Calu3 (cell line): ENCODE data around the gene EARS2. TPM values are rescaled to one million over a fixed set of nuclear protein-coding genes. Genes with fewer than 3 reads are reported as not detected.
"Not testable (repeated sequence)": the region's sequence is repeated elsewhere in the genome, so short reads cannot be mapped to it uniquely, and the experiment has no call there.

Experiments used
- BruUV-seq: library from RNA; stranded (reverse); fragments of 400-500 nt; replicated peaks from 2 replicates; lab custom pipeline; 2021; lab: Mats Ljungman, UMichigan
- CTCF ChIA-PET: fragments of 300-600 bp; sonication (Branson Sonifier 250); formaldehyde crosslinking; loops from one replicate; lab custom pipeline; 2022; ENCODE audit warnings: antibody characterized with exemption; lab: Charles Lee
- DNase-seq: peaks from one replicate; pipeline ENCODE4 v3.0.0; 2022
- H3K27ac Mint-ChIP-seq: one replicate; pipeline ENCODE4 v1.8.0; 2022; ENCODE audit warnings: mixed read lengths; ENCODE audit not compliant: unreplicated experiment
- H3K27me3 Mint-ChIP-seq: one replicate; pipeline ENCODE4 v1.8.0; 2022; ENCODE audit warnings: mixed read lengths; ENCODE audit not compliant: unreplicated experiment
- H3K36me3 Mint-ChIP-seq: one replicate; pipeline ENCODE4 v1.8.0; 2022; ENCODE audit warnings: mild to moderate bottlenecking, moderate library complexity, mixed read lengths; ENCODE audit not compliant: insufficient read depth, unreplicated experiment
- H3K4me1 Mint-ChIP-seq: one replicate; pipeline ENCODE4 v1.8.0; 2022; ENCODE audit warnings: mild to moderate bottlenecking, low read depth, mixed read lengths; ENCODE audit not compliant: unreplicated experiment
- H3K4me3 Mint-ChIP-seq: one replicate; pipeline ENCODE4 v1.8.0; 2022; ENCODE audit warnings: mild to moderate bottlenecking, low read depth, moderate library complexity, mixed read lengths; ENCODE audit not compliant: unreplicated experiment
- H3K9me3 Mint-ChIP-seq: one replicate; pipeline ENCODE4 v1.8.0; 2022; ENCODE audit warnings: low read depth, mixed read lengths; ENCODE audit not compliant: unreplicated experiment
- intact Hi-C: fragments of 100-400 bp; cut with micrococcal nuclease; formaldehyde crosslinking; loops from one replicate; pipeline ENCODE4 v1.10.0; 2022; ENCODE audit not compliant: unreplicated experiment
- total RNA-seq: library from RNA; stranded (reverse); gene quantifications from 2 replicates; pipeline ENCODE4 v1.2.3, GENCODE V29; 2022
- TF ChIP-seq, protein P1 (sequence below): fragments of 200-600 bp; IDR thresholded peaks from one replicate; pipeline ENCODE4 v1.8.0; 2022; ENCODE audit warnings: antibody characterized with exemption; ENCODE audit not compliant: unreplicated experiment

The EARS2 gene
- total RNA-seq, 1 experiment from 2014 or later: 45.9 TPM

DNA sequence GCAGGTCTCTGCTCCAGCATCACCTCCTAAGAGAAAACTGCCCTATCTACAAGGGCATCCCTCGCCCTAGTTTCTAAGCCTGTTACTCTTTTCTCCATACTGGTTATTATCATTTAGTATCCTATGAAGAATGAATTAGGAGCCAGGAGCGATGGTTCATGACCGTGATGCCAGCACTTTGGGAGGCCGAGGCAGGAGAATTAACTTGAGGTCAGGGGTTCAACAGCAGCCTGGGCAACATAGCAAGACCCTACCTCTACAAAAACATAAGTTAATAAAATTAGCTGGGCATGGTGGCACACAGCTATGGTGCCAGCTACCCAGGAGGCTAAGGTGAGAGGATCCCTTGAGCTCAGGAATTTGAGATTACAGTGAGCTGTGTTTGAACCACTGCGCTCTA is 7.2 kb downstream of the EARS2 start:
- CTCF ChIA-PET: interaction anchor here (0.7 kb wide), 1 partner anchor 54 kb away, joined by 5 read pairs; no protein-coding TSS in a partner anchor

DNA sequence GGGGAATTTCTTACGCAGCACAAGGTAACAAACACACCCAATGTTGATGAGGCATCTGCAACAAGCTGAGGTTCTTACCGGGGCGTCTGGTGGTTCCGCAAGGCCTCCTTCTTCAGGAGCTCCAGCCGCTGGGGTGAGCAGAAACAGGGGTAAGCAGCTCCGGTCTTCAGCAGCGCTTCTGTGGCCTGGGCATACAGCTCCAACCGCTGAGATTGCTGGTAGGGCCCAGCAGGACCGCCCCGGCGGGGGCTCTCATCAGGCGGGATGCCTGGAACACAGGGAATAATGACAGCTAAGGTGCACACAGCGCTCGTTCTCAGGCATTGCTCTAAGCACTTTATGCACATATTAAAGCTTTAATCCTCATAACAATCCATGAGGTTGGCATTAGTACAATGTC is 12.7 kb downstream of the EARS2 start:
- H3K36me3 Mint-ChIP-seq: peaks cover 52% of the 10 kb centered on the region
- no peaks in the 10 kb centered on the region for H3K27me3 Mint-ChIP-seq
- intact Hi-C loops: no loop called here
- CTCF ChIA-PET: no interaction called here
- H3K4me3 Mint-ChIP-seq: no peak overlapping the region
- H3K9me3 Mint-ChIP-seq: no peaks in the 10 kb centered on the region
- no TSS peak for BruUV-seq
- no peak for DNase-seq
- TF ChIP-seq, protein P1, sequence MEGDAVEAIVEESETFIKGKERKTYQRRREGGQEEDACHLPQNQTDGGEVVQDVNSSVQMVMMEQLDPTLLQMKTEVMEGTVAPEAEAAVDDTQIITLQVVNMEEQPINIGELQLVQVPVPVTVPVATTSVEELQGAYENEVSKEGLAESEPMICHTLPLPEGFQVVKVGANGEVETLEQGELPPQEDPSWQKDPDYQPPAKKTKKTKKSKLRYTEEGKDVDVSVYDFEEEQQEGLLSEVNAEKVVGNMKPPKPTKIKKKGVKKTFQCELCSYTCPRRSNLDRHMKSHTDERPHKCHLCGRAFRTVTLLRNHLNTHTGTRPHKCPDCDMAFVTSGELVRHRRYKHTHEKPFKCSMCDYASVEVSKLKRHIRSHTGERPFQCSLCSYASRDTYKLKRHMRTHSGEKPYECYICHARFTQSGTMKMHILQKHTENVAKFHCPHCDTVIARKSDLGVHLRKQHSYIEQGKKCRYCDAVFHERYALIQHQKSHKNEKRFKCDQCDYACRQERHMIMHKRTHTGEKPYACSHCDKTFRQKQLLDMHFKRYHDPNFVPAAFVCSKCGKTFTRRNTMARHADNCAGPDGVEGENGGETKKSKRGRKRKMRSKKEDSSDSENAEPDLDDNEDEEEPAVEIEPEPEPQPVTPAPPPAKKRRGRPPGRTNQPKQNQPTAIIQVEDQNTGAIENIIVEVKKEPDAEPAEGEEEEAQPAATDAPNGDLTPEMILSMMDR: no peak
- no peak overlapping the region for H3K27ac Mint-ChIP-seq
- H3K4me1 Mint-ChIP-seq: no peaks in the 10 kb centered on the region

More for the DNA sequence above, 7.2 kb downstream of the EARS2 start:
- no peak overlapping the region for H3K4me3 Mint-ChIP-seq
- intact Hi-C loops: no loop called here
- no peak overlapping the region for H3K27ac Mint-ChIP-seq
- no TSS peak for BruUV-seq
- H3K9me3 Mint-ChIP-seq: no peaks in the 10 kb centered on the region
- TF ChIP-seq, protein P1: no peak
- no peaks in the 10 kb centered on the region for H3K27me3 Mint-ChIP-seq
- H3K4me1 Mint-ChIP-seq: no peaks in the 10 kb centered on the region
- peaks cover 48% of the 10 kb centered on the region for H3K36me3 Mint-ChIP-seq
- no peak for DNase-seq

DNA sequence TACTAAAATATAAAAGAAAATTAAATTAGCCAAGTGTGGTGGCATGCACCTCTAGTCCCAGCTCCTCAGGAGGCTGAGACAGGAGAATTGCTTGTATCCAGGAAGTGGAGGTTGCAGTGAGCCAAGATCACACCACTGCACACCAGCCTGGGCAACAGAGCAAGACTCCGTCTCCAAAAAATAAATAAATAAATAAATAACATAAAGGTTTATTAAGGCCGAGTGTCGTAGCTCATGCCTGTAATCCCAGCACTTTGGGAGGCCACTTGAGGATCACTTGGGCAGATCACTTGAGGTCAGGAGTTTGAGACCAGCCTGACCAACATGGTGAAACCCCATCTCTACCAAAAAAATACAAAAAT is 16.4 kb downstream of the EARS2 start:
- CTCF ChIA-PET: interaction anchor here (0.7 kb wide), 1 partner anchor 1576 kb away, joined by 3 read pairs; no protein-coding TSS in a partner anchor
- BruUV-seq, H3K9me3 Mint-ChIP-seq, H3K4me1 Mint-ChIP-seq, H3K4me3 Mint-ChIP-seq, H3K27ac Mint-ChIP-seq, DNase-seq, intact Hi-C loops, H3K27me3 Mint-ChIP-seq: not testable (repeated sequence)
- H3K36me3 Mint-ChIP-seq: peaks cover 46% of the 10 kb centered on the region

DNA sequence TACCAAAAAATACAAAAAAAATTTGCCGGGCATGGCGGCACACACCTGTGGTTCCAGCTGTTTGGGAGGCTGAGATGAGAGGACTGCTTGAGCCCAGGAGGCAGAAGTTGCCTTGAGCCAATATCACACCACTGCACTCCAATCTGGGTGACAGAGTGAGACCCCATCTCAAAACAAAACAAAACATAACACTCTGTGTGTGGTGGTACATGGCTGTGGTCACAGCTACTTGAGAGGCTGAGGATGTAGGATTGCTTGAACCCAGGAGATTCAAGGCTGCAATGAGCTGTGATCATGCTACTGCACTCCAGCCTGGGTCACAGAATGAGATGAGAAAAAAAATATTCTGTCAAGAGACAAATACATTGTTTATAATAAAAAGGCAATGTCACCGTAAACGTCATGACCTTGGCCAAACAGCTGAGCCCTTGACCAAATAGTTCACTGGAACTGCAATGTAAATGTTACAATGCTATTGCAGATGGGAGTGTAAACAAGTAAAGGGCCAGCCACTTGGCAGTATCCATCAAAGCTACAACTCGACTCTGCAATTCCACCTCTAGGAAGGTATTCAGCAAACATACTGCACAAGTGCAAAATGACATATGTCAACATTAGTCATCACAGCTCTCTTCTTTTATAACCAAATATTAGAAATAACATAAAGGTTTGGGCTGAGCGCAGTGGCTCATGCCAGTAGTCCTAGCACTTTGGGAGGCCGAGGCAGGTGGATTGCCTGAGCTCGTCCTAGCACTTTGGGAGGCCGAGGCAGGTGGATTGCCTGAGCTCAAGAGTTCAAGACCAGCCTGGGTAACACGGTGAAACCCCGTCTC is 16.9 kb downstream of the EARS2 start:
- DNase-seq: no peak
- no peaks in the 10 kb centered on the region for H3K27me3 Mint-ChIP-seq
- no peak overlapping the region for H3K27ac Mint-ChIP-seq
- TF ChIP-seq, protein P1: no peak
- H3K4me1 Mint-ChIP-seq: no peaks in the 10 kb centered on the region
- no TSS peak for BruUV-seq
- intact Hi-C loops: no loop called here
- CTCF ChIA-PET: interaction anchor here (0.7 to 1.2 kb wide), 2 partner anchors 11 to 1576 kb away, joined by 3 read pairs; no protein-coding TSS in a partner anchor
- H3K4me3 Mint-ChIP-seq: no peak overlapping the region
- H3K36me3 Mint-ChIP-seq: peaks cover 46% of the 10 kb centered on the region
- no peaks in the 10 kb centered on the region for H3K9me3 Mint-ChIP-seq

- CTCF ChIA-PET: interaction anchor here (0.6 to 1.2 kb wide), 2 partner anchors 9 to 19 kb away, joined by 3 read pairs; partner anchors contain the start of genes EARS2 and UBFD1
- intact Hi-C loops: no loop called here
- no TSS peak for BruUV-seq
- TF ChIP-seq, protein P1: no peak
- DNase-seq: no peak
- H3K9me3 Mint-ChIP-seq: no peaks in the 10 kb centered on the region
- no peak overlapping the region for H3K4me3 Mint-ChIP-seq
- H3K4me1 Mint-ChIP-seq: no peaks in the 10 kb centered on the region
- H3K36me3 Mint-ChIP-seq: peaks cover 46% of the 10 kb centered on the region
- H3K27ac Mint-ChIP-seq: peak overlapping the region; percentile 17
- H3K27me3 Mint-ChIP-seq: no peaks in the 10 kb centered on the region
Observed at GRCh38 chr16:23538919-23539278, 18.3 kb downstream of the EARS2 start.
